Astrocyte of the cerebellum (primary cell): ENCODE data around the gene KLHL11.
"Not testable (repeated sequence)": the region's sequence is repeated elsewhere in the genome, so short reads cannot be mapped to it uniquely, and the experiment has no call there.

Experiments
- DNase-seq: peaks from one replicate; pipeline ENCODE4 v3.0.0-alpha.2; 2011; ENCODE audit warnings: low read depth
- H3K4me3 ChIP-seq: 2 replicates; pipeline ENCODE4 v1.5.1; 2011; ENCODE audit warnings: mild to moderate bottlenecking, low read depth, low read length, moderate library complexity
- CTCF ChIP-seq: IDR thresholded peaks from 2 replicates; pipeline ENCODE4 v1.5.1; 2012; ENCODE audit warnings: low read length, low read depth, moderate library complexity, mild to moderate bottlenecking; ENCODE audit errors: missing control alignments
- in situ Hi-C: cut with HindIII; loops from 2 replicates; pipeline ENCODE4 v1.10.0; 2017; ENCODE audit warnings: low sequenced_read_pairs

Gene KLHL11

GRCh38 chr17:41865596-41865893 lies 322 bp upstream of the KLHL11 start:
- in situ Hi-C loops, result no loop called here
- no peak for DNase-seq
- peak overlapping the region; percentile 90 for H3K4me3 ChIP-seq
- TF ChIP-seq CTCF, result no peak

- peak overlapping the region; percentile 90 for H3K4me3 ChIP-seq
- in situ Hi-C loops, result no loop called here
- no peak for DNase-seq
- no peak for TF ChIP-seq CTCF
These were observed 756 bp downstream of the KLHL11 start for GRCh38 chr17:41864498-41864835.

GRCh38 chr17:41863074-41863848 lies 2.0 kb downstream of the KLHL11 start:
- no peak for TF ChIP-seq CTCF
- no peak for DNase-seq
- in situ Hi-C loops, result no loop called here
- peak overlapping the region; percentile 90 for H3K4me3 ChIP-seq

GRCh38 chr17:41860254-41860931 lies 4.8 kb downstream of the KLHL11 start:
- no peak for TF ChIP-seq CTCF
- no peak for DNase-seq
- H3K4me3 ChIP-seq, result no peak overlapping the region
- in situ Hi-C loops, result no loop called here

DNA sequence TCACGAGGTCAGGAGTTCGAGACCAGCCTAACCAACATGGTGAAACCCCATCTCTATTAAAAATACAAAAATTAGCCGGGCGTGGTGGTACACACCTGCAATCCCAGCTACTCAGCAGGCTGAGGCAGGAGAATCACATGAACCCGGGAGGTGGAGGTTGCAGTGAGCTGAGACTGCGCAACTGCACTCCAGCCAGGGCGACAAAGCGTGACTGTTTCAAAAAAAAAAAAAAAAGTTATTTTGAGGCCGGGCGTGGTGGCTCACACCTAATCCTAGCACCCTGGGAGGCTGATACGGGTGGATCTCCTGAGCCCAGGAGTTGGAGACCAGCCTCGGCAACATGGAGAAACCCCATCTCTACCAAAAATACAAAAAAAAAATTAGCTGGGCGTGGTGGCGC lies 13.8 kb downstream of the KLHL11 start:
- in situ Hi-C loops, H3K4me3 ChIP-seq, DNase-seq: not testable (repeated sequence)

GRCh38 chr17:41849251-41849990 lies 15.8 kb downstream of the KLHL11 start:
- in situ Hi-C loops, result no loop called here
- TF ChIP-seq CTCF, result no peak
- no peak for DNase-seq
- no peak overlapping the region for H3K4me3 ChIP-seq

GRCh38 chr17:41848788-41849187 lies 16.4 kb downstream of the KLHL11 start:
- in situ Hi-C loops, result no loop called here
- DNase-seq, result no peak
- H3K4me3 ChIP-seq, result no peak overlapping the region
- TF ChIP-seq CTCF, result no peak
